22Rv1 (cell line): ENCODE measurements around the gene BSND.

Experiments used
- H3K27ac ChIP-seq: fragments of 450-650 bp; 2 replicates; pipeline ENCODE4 v1.5.1; 2017
- ZFX ChIP-seq: fragments of 450-650 bp; IDR thresholded peaks from 2 replicates; pipeline ENCODE4 v1.6.1; 2017; ENCODE audit warnings: antibody characterized with exemption, borderline replicate concordance
- TF ChIP-seq, protein P1 (sequence below): fragments of 450-650 bp; IDR thresholded peaks from 2 replicates; pipeline ENCODE4 v1.5.1; 2017; ENCODE audit warnings: mild to moderate bottlenecking

BSND gene

DNA sequence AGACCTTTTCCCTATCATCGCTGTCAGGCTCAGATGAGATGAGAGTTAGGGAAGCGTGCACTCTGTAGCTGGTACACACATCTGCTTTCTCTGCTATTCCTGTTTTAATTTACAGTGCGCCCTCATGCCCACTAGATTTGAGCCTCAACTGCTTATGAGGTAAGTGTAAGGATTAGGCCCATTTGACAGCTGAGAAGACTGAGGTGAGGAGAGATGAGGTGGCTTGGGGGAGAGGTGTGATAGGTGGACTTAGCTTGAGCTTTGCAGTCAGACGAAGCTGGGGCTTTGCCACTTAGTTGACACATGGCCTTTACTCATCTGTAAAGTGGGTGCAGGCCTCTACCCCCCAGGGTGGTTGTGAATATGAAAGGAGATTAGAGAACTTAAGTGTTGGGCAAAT, 9.8 kb upstream of the BSND start:
- H3K27ac ChIP-seq: no peak overlapping the region
- TF ChIP-seq, protein P1, sequence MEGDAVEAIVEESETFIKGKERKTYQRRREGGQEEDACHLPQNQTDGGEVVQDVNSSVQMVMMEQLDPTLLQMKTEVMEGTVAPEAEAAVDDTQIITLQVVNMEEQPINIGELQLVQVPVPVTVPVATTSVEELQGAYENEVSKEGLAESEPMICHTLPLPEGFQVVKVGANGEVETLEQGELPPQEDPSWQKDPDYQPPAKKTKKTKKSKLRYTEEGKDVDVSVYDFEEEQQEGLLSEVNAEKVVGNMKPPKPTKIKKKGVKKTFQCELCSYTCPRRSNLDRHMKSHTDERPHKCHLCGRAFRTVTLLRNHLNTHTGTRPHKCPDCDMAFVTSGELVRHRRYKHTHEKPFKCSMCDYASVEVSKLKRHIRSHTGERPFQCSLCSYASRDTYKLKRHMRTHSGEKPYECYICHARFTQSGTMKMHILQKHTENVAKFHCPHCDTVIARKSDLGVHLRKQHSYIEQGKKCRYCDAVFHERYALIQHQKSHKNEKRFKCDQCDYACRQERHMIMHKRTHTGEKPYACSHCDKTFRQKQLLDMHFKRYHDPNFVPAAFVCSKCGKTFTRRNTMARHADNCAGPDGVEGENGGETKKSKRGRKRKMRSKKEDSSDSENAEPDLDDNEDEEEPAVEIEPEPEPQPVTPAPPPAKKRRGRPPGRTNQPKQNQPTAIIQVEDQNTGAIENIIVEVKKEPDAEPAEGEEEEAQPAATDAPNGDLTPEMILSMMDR: no peak
- TF ChIP-seq ZFX: no peak

DNA sequence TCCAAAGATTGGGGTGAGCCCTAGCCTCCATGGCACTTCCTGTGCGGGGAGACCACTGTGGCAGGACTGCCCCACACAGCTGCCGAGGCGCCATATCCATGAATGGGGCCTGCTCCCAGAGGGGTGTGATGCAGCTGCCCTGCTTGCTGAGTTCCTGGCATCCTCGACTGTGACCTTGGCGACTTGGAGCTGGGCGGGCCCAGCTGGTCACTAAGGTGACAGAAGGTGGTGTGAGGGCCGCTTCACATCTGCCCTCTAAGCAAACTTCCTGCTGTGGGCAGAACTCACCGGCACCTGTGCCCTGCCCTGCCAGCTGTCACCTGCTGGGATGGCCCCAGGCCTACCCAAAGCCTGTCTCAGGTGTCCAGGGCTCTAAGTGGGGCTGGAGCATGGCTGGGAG, 9.3 kb upstream of the BSND start:
- H3K27ac ChIP-seq: no peak overlapping the region
- TF ChIP-seq, protein P1: no peak
- no peak for TF ChIP-seq ZFX

DNA sequence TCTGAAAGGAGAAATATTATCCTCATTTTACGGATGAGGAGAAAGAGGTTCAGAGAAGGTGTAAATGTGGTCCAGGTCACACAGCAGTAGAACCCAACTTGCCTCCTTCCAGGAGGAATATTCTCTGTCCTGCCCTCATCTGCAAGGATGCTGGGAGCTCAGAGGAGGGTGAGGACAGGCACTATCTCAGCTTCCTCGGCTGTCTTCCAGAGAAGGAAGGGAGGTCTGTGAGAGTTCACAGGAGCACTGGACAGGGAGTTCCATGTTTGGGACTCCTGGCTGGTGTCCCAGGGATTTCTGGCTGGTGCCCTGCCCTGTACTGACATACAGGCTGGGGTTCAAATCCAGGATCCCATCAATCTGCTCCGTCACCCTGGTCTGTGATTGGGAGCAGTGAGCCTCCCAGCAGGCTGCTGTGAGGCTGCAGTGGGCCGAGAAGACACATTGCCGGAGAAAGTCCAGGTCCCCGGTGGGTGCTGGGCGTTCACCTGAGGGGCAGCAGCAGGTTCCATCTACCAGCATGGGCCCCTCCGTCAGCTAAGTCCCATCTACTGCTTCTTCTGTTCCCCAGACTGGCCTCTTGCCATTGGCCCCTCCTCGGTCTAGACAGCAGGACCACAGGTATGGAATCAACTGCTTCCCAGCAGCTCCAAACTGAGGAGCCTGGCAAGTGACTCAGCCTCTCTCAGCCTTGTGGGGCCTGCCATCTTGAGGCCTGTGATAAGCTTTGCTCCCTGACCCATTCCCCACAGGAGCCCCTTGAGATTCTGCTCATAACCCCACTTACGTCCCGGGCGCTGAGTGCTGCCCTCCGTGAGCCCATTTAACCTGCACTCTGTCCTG, 8.5 kb upstream of the BSND start:
- H3K27ac ChIP-seq: no peak overlapping the region

DNA sequence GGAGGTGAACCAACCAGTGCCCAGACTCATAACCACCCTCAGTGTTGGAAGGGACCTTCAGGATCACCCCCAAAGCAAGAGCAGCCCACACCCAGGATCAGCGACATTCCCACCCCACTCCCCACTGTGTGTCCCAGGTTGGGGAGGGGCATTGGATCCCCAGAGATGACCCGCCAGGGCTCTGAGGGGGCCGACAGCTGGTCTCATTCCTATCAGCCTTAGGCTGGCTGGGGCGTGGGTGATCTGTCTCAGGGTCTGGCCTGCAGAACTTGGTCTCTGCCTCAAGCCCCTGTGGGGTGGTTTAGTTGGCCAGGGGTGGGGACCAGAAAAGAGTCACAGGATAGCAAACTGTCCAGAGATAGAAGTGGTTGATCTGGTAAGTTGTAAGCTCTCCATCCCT, 7.8 kb upstream of the BSND start:
- no peak overlapping the region for H3K27ac ChIP-seq
- TF ChIP-seq, protein P1: no peak
- no peak for TF ChIP-seq ZFX

More for the DNA sequence above, 8.5 kb upstream of the BSND start:
- no peak for TF ChIP-seq ZFX
- TF ChIP-seq, protein P1: no peak

DNA sequence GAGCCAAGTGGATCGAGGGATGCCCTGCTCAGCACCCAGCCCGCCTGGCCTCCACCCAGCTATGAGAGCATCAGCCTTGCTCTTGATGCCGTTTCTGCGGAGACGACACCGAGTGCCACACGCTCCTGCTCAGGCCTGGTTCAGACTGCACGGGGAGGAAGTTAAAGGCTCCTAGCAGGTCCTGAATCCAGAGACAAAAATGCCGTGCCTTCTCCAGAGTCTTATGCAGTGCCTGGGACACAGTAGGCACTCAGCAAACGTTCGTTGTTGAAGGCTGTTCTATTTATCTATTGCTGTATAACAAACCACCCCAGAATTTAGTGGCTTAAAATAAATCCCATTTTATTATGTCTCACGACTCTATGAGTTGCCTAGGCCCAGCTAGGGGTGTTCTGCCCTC, 6.8 kb upstream of the BSND start:
- H3K27ac ChIP-seq: no peak overlapping the region
- TF ChIP-seq, protein P1: no peak
- no peak for TF ChIP-seq ZFX

DNA sequence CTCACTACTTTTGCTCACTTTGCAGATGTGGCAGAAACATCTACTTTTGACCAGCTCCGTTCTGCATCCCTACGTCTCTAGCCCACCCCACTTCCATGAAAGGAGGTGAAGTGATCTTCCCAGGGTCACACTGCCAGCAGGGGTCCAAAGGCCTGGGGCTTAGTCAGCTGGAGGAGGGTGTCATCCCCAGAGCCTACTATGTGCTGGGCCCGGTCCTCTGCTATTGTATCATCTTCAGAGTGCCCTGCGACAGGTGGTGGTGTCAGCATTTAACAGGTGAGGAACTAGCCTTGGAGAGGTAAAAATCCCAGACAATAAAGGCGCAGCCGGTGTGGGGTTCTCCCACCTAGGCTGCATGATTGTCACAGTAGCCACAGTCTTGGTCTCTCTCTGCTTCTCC, 5.6 kb upstream of the BSND start:
- no peak overlapping the region for H3K27ac ChIP-seq
- TF ChIP-seq, protein P1: no peak
- no peak for TF ChIP-seq ZFX

DNA sequence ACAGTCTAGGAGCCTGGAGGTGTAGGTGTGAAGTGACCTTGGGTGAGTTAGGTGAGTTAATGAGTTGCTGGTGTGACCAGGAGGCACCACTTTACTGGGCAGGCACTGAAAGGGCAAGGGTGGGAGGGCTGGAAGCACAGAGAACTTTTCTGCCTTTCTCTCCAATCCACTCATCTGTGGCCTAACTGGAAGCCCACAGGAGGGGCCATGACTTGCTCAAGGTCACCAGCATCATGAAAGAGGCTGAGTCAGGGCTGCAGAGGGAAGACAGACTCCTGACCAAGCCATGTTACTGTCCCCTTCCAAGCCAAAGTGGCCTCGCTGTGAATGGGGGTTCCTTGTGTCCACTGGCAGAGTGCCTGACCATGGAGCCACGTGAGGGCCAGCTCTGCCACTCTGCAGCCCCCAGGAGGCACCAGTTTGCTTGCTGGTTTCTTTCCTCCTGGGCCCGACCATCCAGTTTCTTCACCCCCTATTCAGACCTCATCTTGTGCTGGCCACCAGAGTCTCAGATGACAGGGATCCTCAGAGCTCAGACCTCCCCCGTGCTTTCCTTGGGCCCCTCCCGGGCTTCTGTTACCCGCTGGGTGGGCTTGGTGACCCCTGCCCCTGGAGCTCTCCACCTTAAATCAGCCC, 4.3 kb upstream of the BSND start:
- no peak overlapping the region for H3K27ac ChIP-seq
- TF ChIP-seq ZFX: no peak
